HepG2 (cell line): ENCODE data around the gene ZNF428. TPM values are rescaled to one million over a fixed set of nuclear protein-coding genes. Genes with fewer than 3 reads are reported as not detected.
A peak's percentile ranks its signal among the peaks of the same experiment; 100 is the strongest.

ENCODE experiments used
- ARNTL ChIP-seq: sonication (generic); formaldehyde crosslinking; IDR thresholded peaks from 2 replicates; pipeline ENCODE4 v1.4.0; 2020; ENCODE audit warnings: mild to moderate bottlenecking, missing genetic modification reagents
- ASH2L ChIP-seq: fragments of 300-600, 200-600 bp; sonication (generic); IDR thresholded peaks from 2 replicates; pipeline ENCODE4 v1.7.0; 2017; ENCODE audit warnings: low read depth, mild to moderate bottlenecking, moderate library complexity, mixed read lengths, low read length; ENCODE audit not compliant: insufficient read length
- ATM ChIP-seq: fragments of 450-650 bp; IDR thresholded peaks from 2 replicates; pipeline ENCODE4 v1.7.1; 2017; ENCODE audit warnings: mild to moderate bottlenecking, borderline replicate concordance
- CREB1 ChIP-seq, 2 experiments: fragments of 450-650 bp in 1 of 2; IDR thresholded peaks; 2 replicates each; pipeline ENCODE4 v1.6.1; 2016 to 2017; ENCODE audit warnings: control low read depth in 1 of 2, mild to moderate bottlenecking in 1 of 2, missing compliant biosample characterization in 1 of 2, missing genetic modification characterization in 1 of 2
- CTCF ChIP-seq: sonication (generic); formaldehyde crosslinking; IDR thresholded peaks from 2 replicates; pipeline ENCODE4 v1.5.0; 2020; ENCODE audit warnings: mild to moderate bottlenecking, missing genetic modification reagents, moderate library complexity
- EED ChIP-seq: sonication (generic); formaldehyde crosslinking; IDR thresholded peaks from 2 replicates; pipeline ENCODE4 v1.5.0; 2020; ENCODE audit warnings: mild to moderate bottlenecking, missing genetic modification reagents
- FOXM1 ChIP-seq: sonication (generic); formaldehyde crosslinking; IDR thresholded peaks from 2 replicates; pipeline ENCODE4 v1.5.0; 2020; ENCODE audit warnings: missing genetic modification reagents
- KDM4B ChIP-seq: sonication (generic); formaldehyde crosslinking; IDR thresholded peaks from 2 replicates; pipeline ENCODE4 v1.4.0; 2020; ENCODE audit warnings: missing genetic modification reagents
- NCOA5 ChIP-seq: sonication (generic); formaldehyde crosslinking; IDR thresholded peaks from 2 replicates; pipeline ENCODE4 v1.4.0; 2020; ENCODE audit warnings: missing genetic modification reagents
- PHF8 ChIP-seq: sonication (generic); formaldehyde crosslinking; IDR thresholded peaks from 2 replicates; pipeline ENCODE4 v1.5.0; 2020; ENCODE audit warnings: missing genetic modification reagents
- RFXAP ChIP-seq: sonication (generic); formaldehyde crosslinking; IDR thresholded peaks from 2 replicates; pipeline ENCODE4 v1.4.0; 2020; ENCODE audit warnings: missing genetic modification reagents, borderline replicate concordance
- RNF219 ChIP-seq: sonication (generic); formaldehyde crosslinking; IDR thresholded peaks from 2 replicates; pipeline ENCODE4 v1.5.0; 2020; ENCODE audit warnings: mild to moderate bottlenecking, missing genetic modification reagents
- SNAI1 ChIP-seq: sonication (generic); formaldehyde crosslinking; IDR thresholded peaks from 2 replicates; pipeline ENCODE4 v1.5.0; 2020; ENCODE audit warnings: mild to moderate bottlenecking, missing genetic modification reagents, borderline replicate concordance
- TOE1 ChIP-seq: sonication (generic); formaldehyde crosslinking; IDR thresholded peaks from 2 replicates; pipeline ENCODE4 v1.4.0; 2020; ENCODE audit warnings: mild to moderate bottlenecking, missing genetic modification reagents
- YEATS4 ChIP-seq: sonication (generic); formaldehyde crosslinking; IDR thresholded peaks from 2 replicates; pipeline ENCODE4 v1.4.0; 2020; ENCODE audit warnings: missing genetic modification reagents, borderline replicate concordance
- ZC3H4 ChIP-seq: sonication (generic); formaldehyde crosslinking; IDR thresholded peaks from 2 replicates; pipeline ENCODE4 v1.4.0; 2020; ENCODE audit warnings: missing genetic modification reagents, borderline replicate concordance
- ZKSCAN5 ChIP-seq: sonication (generic); formaldehyde crosslinking; IDR thresholded peaks from 2 replicates; pipeline ENCODE4 v1.5.1; 2020; ENCODE audit warnings: mild to moderate bottlenecking, missing genetic modification reagents
- ZMAT3 ChIP-seq: sonication (generic); formaldehyde crosslinking; conservative IDR thresholded peaks from 2 replicates; pipeline ENCODE4 v1.7.0; 2021; ENCODE audit warnings: missing genetic modification reagents
- ZNF33A ChIP-seq: sonication (generic); formaldehyde crosslinking; IDR thresholded peaks from 2 replicates; pipeline ENCODE4 v1.5.1; 2020; ENCODE audit warnings: missing genetic modification reagents, mild to moderate bottlenecking, moderate library complexity, borderline replicate concordance
- ZNF350 ChIP-seq: sonication (generic); formaldehyde crosslinking; IDR thresholded peaks from 2 replicates; pipeline ENCODE4 v1.4.0; 2020; ENCODE audit warnings: mild to moderate bottlenecking, low read depth, missing genetic modification reagents, borderline replicate concordance
- ZNF383 ChIP-seq: sonication (generic); formaldehyde crosslinking; IDR thresholded peaks from 2 replicates; pipeline ENCODE4 v1.4.0; 2020; ENCODE audit warnings: missing genetic modification reagents, mild to moderate bottlenecking, borderline replicate concordance
- ZNF44 ChIP-seq: sonication (generic); formaldehyde crosslinking; IDR thresholded peaks from 2 replicates; pipeline ENCODE4 v1.5.1; 2020; ENCODE audit warnings: mild to moderate bottlenecking, missing genetic modification reagents
- ZNF557 ChIP-seq: sonication (generic); formaldehyde crosslinking; IDR thresholded peaks from 2 replicates; pipeline ENCODE4 v1.4.0; 2020; ENCODE audit warnings: missing genetic modification reagents
- ZNF564 ChIP-seq: sonication (generic); formaldehyde crosslinking; IDR thresholded peaks from 2 replicates; pipeline ENCODE4 v1.8.1; 2023; ENCODE audit warnings: mild to moderate bottlenecking, missing genetic modification reagents
- ZNF598 ChIP-seq: sonication (generic); formaldehyde crosslinking; IDR thresholded peaks from 2 replicates; pipeline ENCODE4 v1.5.1; 2020; ENCODE audit warnings: mild to moderate bottlenecking, missing genetic modification reagents, borderline replicate concordance
- ZNF775 ChIP-seq: sonication (generic); formaldehyde crosslinking; IDR thresholded peaks from 2 replicates; pipeline ENCODE4 v1.4.0; 2020; ENCODE audit warnings: missing genetic modification reagents, mild to moderate bottlenecking, moderate library complexity, borderline replicate concordance
- ZNF878 ChIP-seq: sonication (generic); formaldehyde crosslinking; IDR thresholded peaks from 2 replicates; pipeline ENCODE4 v1.8.1; 2023; ENCODE audit warnings: mild to moderate bottlenecking, missing genetic modification reagents, moderate library complexity
- polyA plus RNA-seq, 8 experiments: library from polyadenylated mRNA; depleted of rRNA in 3 of 8; stranded (reverse) in 7 of 8; unstranded in 1 of 8; fragments of >200 nt; fragmentation: Illumina TruSeq in 4 of 8; extraction: Trizol in 4 of 8; gene quantifications; 2 replicates each; pipeline versions ENCODE4 v1.2.1 to v1.2.3, GENCODE V29; 2011 to 2016; ENCODE audit warnings: low read depth in 4 of 8, missing spikeins in 1 of 8, mixed read lengths in 1 of 8; ENCODE audit not compliant: insufficient read depth in 1 of 8
- total RNA-seq, 5 experiments: library from RNA; depleted of rRNA; stranded (reverse); fragments of >200 nt; fragmentation: Illumina TruSeq; extraction: Trizol; gene quantifications; 2 replicates each; pipeline ENCODE4 v1.2.3, GENCODE V29; 2016; ENCODE audit warnings: low read depth in 1 of 5

ZNF428 gene
- total and polyA plus RNA-seq, 2 of the 13 experiments (the other 11 are each of a cell fraction or from before 2014, with no cell fraction given), result 10.4 to 26.9 TPM

GRCh38 chr19:43594710-43595604 is 24.5 kb downstream of the ZNF428 start (continued):
- no peak for TF ChIP-seq NCOA5 (CRISPR knock-in tag)
- TF ChIP-seq RFXAP (CRISPR knock-in tag), result no peak
- TF ChIP-seq ASH2L, result no peak
- TF ChIP-seq YEATS4, result no peak
- no peak; the same call in 1 of the 2 replicates for TF ChIP-seq TOE1
- TF ChIP-seq ZNF383 (CRISPR knock-in tag), result no peak
- no peak for TF ChIP-seq ZNF557 (CRISPR knock-in tag)
- TF ChIP-seq ZC3H4 (CRISPR knock-in tag), result no peak
- TF ChIP-seq ATM, result no peak
- TF ChIP-seq ZNF598 (CRISPR knock-in tag), result 0 out of 2 replicates have a peak, but pooled peaks have one; percentile 40
- peak; percentile 92 for TF ChIP-seq ZNF564 (CRISPR knock-in tag)
- TF ChIP-seq ZNF350 (CRISPR knock-in tag), result 0 out of 2 replicates have a peak, but pooled peaks have one; percentile 45
- no peak for TF ChIP-seq FOXM1 (CRISPR knock-in tag)
- TF ChIP-seq ZNF878 (CRISPR knock-in tag), result no peak
- TF ChIP-seq PHF8 (CRISPR knock-in tag), result no peak
- no peak for TF ChIP-seq SNAI1 (CRISPR knock-in tag)
- TF ChIP-seq KDM4B, result no peak
- peak; percentile 74; the same call in 1 of the 2 replicates for TF ChIP-seq EED (CRISPR knock-in tag)
- TF ChIP-seq CREB1 (IDR thresholded peaks at IDR 0.05), result 0 out of 2 replicates have a peak, but pooled peaks have one; percentile 19
- no peak for TF ChIP-seq CREB1 (CRISPR knock-in tag; IDR thresholded peaks at IDR 0.05)
- TF ChIP-seq ARNTL (CRISPR knock-in tag), result no peak
- TF ChIP-seq ZMAT3 (CRISPR knock-in tag), result no peak
- TF ChIP-seq ZNF775, result no peak
- TF ChIP-seq RNF219 (CRISPR knock-in tag), result no peak
- peak; percentile 95 for TF ChIP-seq CTCF (CRISPR knock-in tag)
- 0 out of 2 replicates have a peak, but pooled peaks have one; percentile 57 for TF ChIP-seq ZNF33A (CRISPR knock-in tag)
- TF ChIP-seq ZNF44 (CRISPR knock-in tag), result 0 out of 2 replicates have a peak, but pooled peaks have one; percentile 51
- TF ChIP-seq ZKSCAN5 (CRISPR knock-in tag), result no peak
